OCI-M2 (cell line): ENCODE results near the gene NHLH1.
"Not testable (repeated sequence)": the region's sequence is repeated elsewhere in the genome, so short reads cannot be mapped to it uniquely, and the experiment has no call there.

Experiments used
- DNase-seq: peaks from one replicate; lab custom pipeline; 2025; ENCODE audit not compliant: unreplicated experiment; lab: John Stamatoyannopoulos, UW

Gene NHLH1

GRCh38 chr1:160376525-160377131 lies 9.8 kb downstream of the NHLH1 start:
- no peak for DNase-seq

GRCh38 chr1:160377585-160378206 lies 10.8 kb downstream of the NHLH1 start:
- DNase-seq: no peak

- not testable (repeated sequence) for DNase-seq
These were observed 17.9 kb downstream of the NHLH1 start for GRCh38 chr1:160384812-160385211.

- DNase-seq: not testable (repeated sequence)
These were observed 21.5 kb downstream of the NHLH1 start for GRCh38 chr1:160388406-160388805.

- no peak for DNase-seq
These were observed 27.8 kb downstream of the NHLH1 start for GRCh38 chr1:160394673-160395072.

GRCh38 chr1:160397651-160398050 lies 30.8 kb downstream of the NHLH1 start:
- no peak for DNase-seq

GRCh38 chr1:160398823-160399222 lies 32.0 kb downstream of the NHLH1 start:
- no peak for DNase-seq

- no peak for DNase-seq
These were observed 32.8 kb downstream of the NHLH1 start for GRCh38 chr1:160399544-160400222.

- DNase-seq: no peak
These were observed 33.4 kb downstream of the NHLH1 start, which contains the start of gene VANGL2 for GRCh38 chr1:160400223-160400645. Gene VANGL2 (plus strand): TSS chr1:160400564. CDS start chr1:160415838, 15,274 bp downstream.

GRCh38 chr1:160400646-160401486 lies 34.0 kb downstream of the NHLH1 start:
- DNase-seq: no peak

- DNase-seq: no peak
These were observed 34.6 kb downstream of the NHLH1 start for GRCh38 chr1:160401487-160401805.

GRCh38 chr1:160402001-160402795 lies 35.3 kb downstream of the NHLH1 start:
- no peak for DNase-seq

GRCh38 chr1:160403244-160403643 lies 36.4 kb downstream of the NHLH1 start:
- no peak for DNase-seq

GRCh38 chr1:160404094-160404493 lies 37.2 kb downstream of the NHLH1 start:
- DNase-seq: no peak

GRCh38 chr1:160405331-160405877 lies 38.5 kb downstream of the NHLH1 start:
- DNase-seq: no peak

- DNase-seq: no peak
These were observed 39.5 kb downstream of the NHLH1 start for GRCh38 chr1:160406131-160406968.

- DNase-seq: no peak
These were observed 41.2 kb downstream of the NHLH1 start for GRCh38 chr1:160407839-160408801.

GRCh38 chr1:160408864-160409263 lies 42.0 kb downstream of the NHLH1 start:
- DNase-seq: no peak
